Measurements from ENCODE around the gene LEP.

Gene LEP

DNA sequence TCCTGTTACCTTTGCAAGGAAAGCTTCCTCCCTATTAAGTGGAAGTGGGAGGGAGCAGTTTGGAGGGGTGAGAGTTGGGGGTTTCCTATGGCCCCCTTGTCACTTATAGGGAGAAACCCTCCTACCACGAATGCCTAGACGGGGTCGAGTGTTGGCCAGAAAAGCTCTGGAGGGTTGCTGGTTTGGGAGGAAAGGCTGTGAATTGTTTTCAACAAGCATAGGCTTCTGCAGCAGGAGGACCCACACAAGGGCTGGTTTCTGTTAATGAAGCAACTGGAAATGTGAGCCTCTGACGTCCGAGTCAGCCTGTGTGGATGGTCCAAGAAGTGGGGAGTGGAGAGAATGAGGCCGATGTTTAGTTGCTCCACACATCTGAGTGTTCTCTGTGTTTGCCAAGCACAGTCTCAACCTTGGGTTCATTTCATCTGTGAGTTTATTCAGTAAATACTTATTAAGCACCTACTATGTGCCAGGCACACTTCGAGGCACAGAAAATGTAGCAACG lies 37.3 kb upstream of the LEP start:
- no peak overlapping the region for H3K9ac ChIP-seq (ENCODE audit: low read length)
- WGBS (ENCODE audit: extremely low coverage, insufficient coverage, low lambda C conversion rate): no CpG with 5 or more reads among the region's 8 CpGs

DNA sequence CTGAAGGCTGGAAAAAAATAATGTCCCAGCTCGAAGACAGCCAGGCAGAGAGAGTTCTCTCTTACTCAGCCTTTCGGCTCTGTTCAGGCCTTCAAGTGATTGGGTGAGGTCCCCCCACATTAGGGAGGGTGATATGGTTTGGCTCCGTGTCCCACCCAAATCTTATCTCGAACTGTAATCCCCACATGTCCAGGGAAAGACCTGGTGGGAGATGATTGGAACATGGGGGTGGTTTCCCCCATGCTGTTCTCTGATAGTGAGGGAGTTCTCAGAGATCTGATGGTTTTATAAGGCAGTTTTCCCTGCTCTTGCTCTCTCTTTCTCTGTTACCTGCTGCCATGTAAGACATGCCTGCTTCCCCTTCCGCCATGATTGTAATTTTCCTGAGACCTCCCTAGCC lies 36.6 kb upstream of the LEP start:
- H3K27me3 ChIP-seq (ENCODE audit: insufficient read depth, low read length, poor library complexity): peaks cover 4% of the 10 kb centered on the region

More for the DNA sequence above, 37.3 kb upstream of the LEP start:
- H3K18ac ChIP-seq (ENCODE audit: low read length): no peak overlapping the region
- H3K4me2 ChIP-seq (ENCODE audit: low read length): no peak overlapping the region
- H2BK15ac ChIP-seq (replicated peaks; ENCODE audit: low read depth): no peak overlapping the region
- H3K4me3 ChIP-seq (ENCODE audit: low read length): no peak overlapping the region
- H3K4ac ChIP-seq (ENCODE audit: low read depth, low read length): no peak overlapping the region
- H3K27me3 ChIP-seq (ENCODE audit: insufficient read depth, low read length, poor library complexity): peaks cover 4% of the 10 kb centered on the region
- no peak overlapping the region for H3K56ac ChIP-seq (ENCODE audit: low read length)
- no peaks in the 10 kb centered on the region for H3K79me1 ChIP-seq (ENCODE audit: low read length)
- H3K79me2 ChIP-seq (ENCODE audit: control insufficient read depth, insufficient read depth, low read length): no peaks in the 10 kb centered on the region
- H3K27ac ChIP-seq (ENCODE audit: low read depth, low read length): no peak overlapping the region
- H4K5ac ChIP-seq (ENCODE audit: low read length): no peak overlapping the region
- peaks cover 6% of the 10 kb centered on the region for H3K4me1 ChIP-seq (ENCODE audit: control insufficient read depth, low read depth, low read length)
- H4K8ac ChIP-seq (ENCODE audit: low read depth, low read length): no peak overlapping the region
- H2BK120ac ChIP-seq (ENCODE audit: low read depth, low read length): no peak overlapping the region
- no peak overlapping the region for H2BK5ac ChIP-seq (ENCODE audit: low read length)
- no peak for DNase-seq
- H3K36me3 ChIP-seq (ENCODE audit: control insufficient read depth, insufficient read depth, low read length): no peaks in the 10 kb centered on the region
- no peak overlapping the region for H3K23ac ChIP-seq (ENCODE audit: low read length)
- no peak overlapping the region for H2AK5ac ChIP-seq (ENCODE audit: low read length)

DNA sequence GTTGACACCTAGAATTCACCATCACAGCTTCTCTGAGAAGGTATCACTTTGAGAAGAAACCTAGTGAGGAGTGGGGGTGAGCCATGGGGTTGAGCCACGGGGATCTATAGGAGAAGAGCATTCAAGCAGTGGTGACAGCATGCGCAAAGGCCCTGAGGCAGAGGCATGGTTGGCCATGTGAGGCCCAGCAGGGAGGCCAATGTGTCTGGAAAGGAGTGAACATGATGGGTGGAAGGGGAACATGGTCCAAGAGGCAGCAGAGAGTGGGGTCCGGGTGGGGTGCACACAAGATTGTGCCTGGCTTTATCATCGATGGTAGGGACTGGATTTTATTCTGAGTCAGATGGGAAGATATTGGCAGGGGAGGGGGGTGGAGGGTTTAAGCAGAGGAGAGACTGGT lies 36.0 kb upstream of the LEP start:
- H2BK5ac ChIP-seq (ENCODE audit: low read length): no peak overlapping the region
- H3K4me1 ChIP-seq (ENCODE audit: control insufficient read depth, low read depth, low read length): peaks cover 6% of the 10 kb centered on the region
- no peaks in the 10 kb centered on the region for H3K79me1 ChIP-seq (ENCODE audit: low read length)
- H3K79me2 ChIP-seq (ENCODE audit: control insufficient read depth, insufficient read depth, low read length): no peaks in the 10 kb centered on the region
- H2AK5ac ChIP-seq (ENCODE audit: low read length): no peak overlapping the region
- no peak overlapping the region for H3K27ac ChIP-seq (ENCODE audit: low read depth, low read length)
- H2BK15ac ChIP-seq (replicated peaks; ENCODE audit: low read depth): no peak overlapping the region
- H4K8ac ChIP-seq (ENCODE audit: low read depth, low read length): no peak overlapping the region
- no peaks in the 10 kb centered on the region for H3K36me3 ChIP-seq (ENCODE audit: control insufficient read depth, insufficient read depth, low read length)
- H4K5ac ChIP-seq (ENCODE audit: low read length): no peak overlapping the region
- WGBS (ENCODE audit: extremely low coverage, insufficient coverage, low lambda C conversion rate): no CpG with 5 or more reads among the region's 4 CpGs
- no peak overlapping the region for H3K56ac ChIP-seq (ENCODE audit: low read length)
- no peak overlapping the region for H3K4me3 ChIP-seq (ENCODE audit: low read length)
- H2BK120ac ChIP-seq (ENCODE audit: low read depth, low read length): no peak overlapping the region
- no peak overlapping the region for H3K4me2 ChIP-seq (ENCODE audit: low read length)
- no peak overlapping the region for H3K23ac ChIP-seq (ENCODE audit: low read length)
- no peak overlapping the region for H3K4ac ChIP-seq (ENCODE audit: low read depth, low read length)
- no peak overlapping the region for H3K9ac ChIP-seq (ENCODE audit: low read length)
- H3K18ac ChIP-seq (ENCODE audit: low read length): no peak overlapping the region
- peaks cover 4% of the 10 kb centered on the region for H3K27me3 ChIP-seq (ENCODE audit: insufficient read depth, low read length, poor library complexity)
- DNase-seq: no peak

More for the DNA sequence above, 36.6 kb upstream of the LEP start:
- no peak overlapping the region for H3K9ac ChIP-seq (ENCODE audit: low read length)
- WGBS (ENCODE audit: extremely low coverage, insufficient coverage, low lambda C conversion rate): no CpG with 5 or more reads among the region's 5 CpGs
- no peak overlapping the region for H2BK5ac ChIP-seq (ENCODE audit: low read length)
- no peak overlapping the region for H3K23ac ChIP-seq (ENCODE audit: low read length)
- no peak for DNase-seq
- H3K79me2 ChIP-seq (ENCODE audit: control insufficient read depth, insufficient read depth, low read length): no peaks in the 10 kb centered on the region
- no peak overlapping the region for H2AK5ac ChIP-seq (ENCODE audit: low read length)
- H3K27ac ChIP-seq (ENCODE audit: low read depth, low read length): no peak overlapping the region
- peaks cover 6% of the 10 kb centered on the region for H3K4me1 ChIP-seq (ENCODE audit: control insufficient read depth, low read depth, low read length)
- no peak overlapping the region for H3K18ac ChIP-seq (ENCODE audit: low read length)
- H3K56ac ChIP-seq (ENCODE audit: low read length): no peak overlapping the region
- H2BK15ac ChIP-seq (replicated peaks; ENCODE audit: low read depth): no peak overlapping the region
- H2BK120ac ChIP-seq (ENCODE audit: low read depth, low read length): no peak overlapping the region
- no peak overlapping the region for H3K4me3 ChIP-seq (ENCODE audit: low read length)
- H3K36me3 ChIP-seq (ENCODE audit: control insufficient read depth, insufficient read depth, low read length): no peaks in the 10 kb centered on the region
- H3K4ac ChIP-seq (ENCODE audit: low read depth, low read length): no peak overlapping the region
- no peak overlapping the region for H4K5ac ChIP-seq (ENCODE audit: low read length)
- H4K8ac ChIP-seq (ENCODE audit: low read depth, low read length): no peak overlapping the region
- no peaks in the 10 kb centered on the region for H3K79me1 ChIP-seq (ENCODE audit: low read length)
- H3K4me2 ChIP-seq (ENCODE audit: low read length): no peak overlapping the region

DNA sequence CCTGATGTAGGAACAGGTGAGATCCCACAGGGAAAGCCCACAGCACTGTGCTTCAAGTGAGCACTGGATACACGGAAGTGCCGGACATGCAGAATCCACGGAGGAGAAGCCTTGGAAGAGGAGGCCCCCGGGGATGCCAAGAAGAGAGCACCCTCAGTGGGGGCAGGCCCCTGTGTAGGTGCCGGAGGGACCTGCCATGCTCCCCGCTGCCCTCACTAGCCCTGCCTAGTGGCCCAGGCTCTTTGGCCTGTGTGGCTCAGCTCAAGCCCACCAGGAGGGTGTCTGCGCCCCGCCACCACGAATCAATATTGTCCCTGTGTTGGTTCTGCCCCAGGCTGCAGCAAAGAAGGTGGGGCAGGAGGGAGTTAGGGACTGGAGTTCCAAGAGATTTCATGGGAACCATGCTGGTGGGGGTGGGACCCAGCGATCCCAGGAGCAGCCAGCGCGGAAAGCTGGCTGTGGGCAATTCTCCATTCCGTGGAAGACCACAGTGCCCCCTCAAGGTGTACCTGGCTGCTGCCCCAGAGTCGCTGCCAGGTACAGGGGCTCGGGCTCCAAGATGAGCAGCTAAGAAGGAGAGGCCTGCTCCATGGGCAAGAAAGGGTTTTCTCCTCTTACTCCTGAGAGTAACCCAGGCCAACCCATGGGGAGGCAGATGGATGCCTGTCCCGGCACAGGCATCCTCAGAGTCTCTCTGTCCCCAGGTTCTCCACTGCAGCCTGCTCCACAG lies 34.9 kb upstream of the LEP start:
- no peak overlapping the region for H3K4ac ChIP-seq (ENCODE audit: low read depth, low read length)
- H3K79me2 ChIP-seq (ENCODE audit: control insufficient read depth, insufficient read depth, low read length): no peaks in the 10 kb centered on the region
- H3K56ac ChIP-seq (ENCODE audit: low read length): no peak overlapping the region
- WGBS (ENCODE audit: extremely low coverage, insufficient coverage, low lambda C conversion rate): no CpG with 5 or more reads among the region's 16 CpGs
- no peak overlapping the region for H4K5ac ChIP-seq (ENCODE audit: low read length)
- no peak overlapping the region for H2AK5ac ChIP-seq (ENCODE audit: low read length)
- H3K4me2 ChIP-seq (ENCODE audit: low read length): no peak overlapping the region
- H2BK5ac ChIP-seq (ENCODE audit: low read length): no peak overlapping the region
- H3K23ac ChIP-seq (ENCODE audit: low read length): no peak overlapping the region
- H4K8ac ChIP-seq (ENCODE audit: low read depth, low read length): no peak overlapping the region
- H3K4me3 ChIP-seq (ENCODE audit: low read length): no peak overlapping the region
- H3K27ac ChIP-seq (ENCODE audit: low read depth, low read length): no peak overlapping the region
- no peak for DNase-seq
- peaks cover 4% of the 10 kb centered on the region for H3K27me3 ChIP-seq (ENCODE audit: insufficient read depth, low read length, poor library complexity)
- H3K36me3 ChIP-seq (ENCODE audit: control insufficient read depth, insufficient read depth, low read length): no peaks in the 10 kb centered on the region
- H2BK15ac ChIP-seq (replicated peaks; ENCODE audit: low read depth): no peak overlapping the region
- H3K79me1 ChIP-seq (ENCODE audit: low read length): no peaks in the 10 kb centered on the region
- peaks cover 6% of the 10 kb centered on the region for H3K4me1 ChIP-seq (ENCODE audit: control insufficient read depth, low read depth, low read length)
- no peak overlapping the region for H3K9ac ChIP-seq (ENCODE audit: low read length)
- H3K18ac ChIP-seq (ENCODE audit: low read length): no peak overlapping the region
- H2BK120ac ChIP-seq (ENCODE audit: low read depth, low read length): no peak overlapping the region

DNA sequence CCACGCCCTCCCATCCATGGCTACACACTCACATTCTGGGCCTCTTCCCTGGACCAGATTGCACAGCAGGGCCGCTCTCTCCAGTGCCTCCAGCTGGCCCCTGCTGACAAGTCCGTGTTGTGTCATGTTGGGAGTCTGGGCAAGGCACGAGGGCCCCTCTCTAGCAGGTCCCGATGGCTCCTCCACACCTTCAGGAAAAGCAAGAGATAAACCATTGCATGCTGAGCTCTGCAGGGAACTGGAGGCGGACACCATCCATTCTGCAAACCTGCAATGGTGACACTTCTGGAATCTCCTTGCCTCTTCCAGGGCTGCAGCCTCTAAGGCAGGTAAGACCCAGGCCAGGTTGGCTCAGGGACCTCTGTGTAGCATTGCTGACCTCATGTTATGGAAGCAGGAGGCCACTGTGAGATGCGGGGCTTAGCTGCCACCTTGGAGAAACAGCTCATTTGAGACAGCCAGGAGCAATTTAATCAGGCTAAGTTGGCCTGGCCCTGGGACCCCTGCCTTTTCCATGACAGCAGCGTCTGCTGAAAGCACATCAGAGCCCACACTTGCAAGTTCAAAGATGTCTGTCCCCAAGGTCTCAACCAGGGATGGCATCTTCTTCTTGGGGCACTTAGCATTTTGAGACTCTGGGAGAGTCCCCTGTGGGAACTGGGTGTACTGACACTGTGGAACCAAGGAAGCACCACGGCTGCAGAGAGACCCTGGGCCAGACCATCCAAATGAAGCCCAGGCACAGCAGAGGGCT lies 34.2 kb upstream of the LEP start:
- H3K4me1 ChIP-seq (ENCODE audit: control insufficient read depth, low read depth, low read length): peaks cover under 1% of the 10 kb centered on the region
- H2BK15ac ChIP-seq (replicated peaks; ENCODE audit: low read depth): no peak overlapping the region
- H3K79me1 ChIP-seq (ENCODE audit: low read length): no peaks in the 10 kb centered on the region
- no peak overlapping the region for H3K4ac ChIP-seq (ENCODE audit: low read depth, low read length)
- WGBS (ENCODE audit: extremely low coverage, insufficient coverage, low lambda C conversion rate): no CpG with 5 or more reads among the region's 9 CpGs
- no peak overlapping the region for H4K8ac ChIP-seq (ENCODE audit: low read depth, low read length)
- H4K5ac ChIP-seq (ENCODE audit: low read length): no peak overlapping the region
- H3K23ac ChIP-seq (ENCODE audit: low read length): no peak overlapping the region
- H3K27me3 ChIP-seq (ENCODE audit: insufficient read depth, low read length, poor library complexity): no peaks in the 10 kb centered on the region
- no peak overlapping the region for H3K4me3 ChIP-seq (ENCODE audit: low read length)
- H3K4me2 ChIP-seq (ENCODE audit: low read length): no peak overlapping the region
- H3K9ac ChIP-seq (ENCODE audit: low read length): no peak overlapping the region
- H2BK120ac ChIP-seq (ENCODE audit: low read depth, low read length): no peak overlapping the region
- H3K79me2 ChIP-seq (ENCODE audit: control insufficient read depth, insufficient read depth, low read length): no peaks in the 10 kb centered on the region
- H2AK5ac ChIP-seq (ENCODE audit: low read length): no peak overlapping the region
- H3K56ac ChIP-seq (ENCODE audit: low read length): no peak overlapping the region
- no peak overlapping the region for H3K18ac ChIP-seq (ENCODE audit: low read length)
- no peak overlapping the region for H2BK5ac ChIP-seq (ENCODE audit: low read length)
- no peak for DNase-seq
- H3K36me3 ChIP-seq (ENCODE audit: control insufficient read depth, insufficient read depth, low read length): no peaks in the 10 kb centered on the region
- H3K27ac ChIP-seq (ENCODE audit: low read depth, low read length): no peak overlapping the region
